ENCODE data around the gene CREBRF. TPM values are rescaled to one million over a fixed set of nuclear protein-coding genes. Genes with fewer than 3 reads are reported as not detected.

Gene CREBRF
- polyA plus RNA-seq, 3 donors, result 23.1 to 27.6 (median 23.6) TPM

- no peaks in the 10 kb centered on the region for H3K27me3 ChIP-seq (ENCODE audit: control insufficient read depth in 2 of 2, insufficient read depth in 2 of 2, low read length in 2 of 2)
- H2AFZ ChIP-seq (ENCODE audit: insufficient read depth, low read depth, low read length, poor library complexity, severe bottlenecking), result no peak overlapping the region
- WGBS (ENCODE audit: insufficient coverage), result no CpG with 5 or more reads among the region's 4 CpGs
- H3K9me3 ChIP-seq (replicated peaks in 1 of 2; ENCODE audit: control insufficient read depth in 1 of 2, insufficient read depth in 1 of 2, low read length in 2 of 2), result no peaks in the 10 kb centered on the region
- no peak overlapping the region for H3K9ac ChIP-seq (ENCODE audit: insufficient read depth, low read length, poor library complexity, severe bottlenecking)
- peak overlapping the region; percentile 63 to 70 for H3K27ac ChIP-seq (ENCODE audit: low read depth in 1 of 2, low read length in 2 of 2)
- H3K9me3 Mint-ChIP-seq, result peaks cover 0 to 6% (median 0%) of the 10 kb centered on the region in 7 donors
- peaks cover 0 to 2% (median 0%) of the 10 kb centered on the region in 3 donors for H3K27me3 Mint-ChIP-seq (ENCODE audit: low read depth in 3 of 3)
- peaks cover 81% of the 10 kb centered on the region for H4K20me1 ChIP-seq (ENCODE audit: insufficient read depth, low read length)
- TF ChIP-seq CTCF (IDR thresholded peaks at IDR 0.05), result no peak
- H3K4me3 ChIP-seq (replicated peaks in 1 of 3; ENCODE audit: low read depth in 2 of 3, low read length in 3 of 3), result peak overlapping the region in 1 of 3 experiments; percentile 23
- DNase-seq, result peak; percentile 39 to 78 (median 61)
- peaks cover 66% of the 10 kb centered on the region for H3K4me1 Mint-ChIP-seq
- H3K79me2 ChIP-seq (ENCODE audit: insufficient read depth, low read length), result peaks cover 100% of the 10 kb centered on the region
- H3K36me3 Mint-ChIP-seq, result peaks cover 31 to 46% of the 10 kb centered on the region in 2 donors
- H3K27ac Mint-ChIP-seq, result peak overlapping the region; percentile 86 to 96 (median 90)
- H3K4me3 Mint-ChIP-seq, result peak overlapping the region in 1 of 2 donors; percentile 47
- intact Hi-C loops (cut with micrococcal nuclease), result no loop called here
- H3K4me2 ChIP-seq (replicated peaks; ENCODE audit: extremely low read depth, low read length, poor library complexity, severe bottlenecking), result peak overlapping the region; percentile 49
- peaks cover 17 to 33% of the 10 kb centered on the region in 2 donors for H3K36me3 ChIP-seq (replicated peaks in 1 of 2; ENCODE audit: control insufficient read depth in 1 of 2, insufficient read depth in 2 of 2, low read length in 2 of 2)
- H3K4me1 ChIP-seq (ENCODE audit: control insufficient read depth in 1 of 2, insufficient read depth in 2 of 2, low read length in 2 of 2), result peaks cover 61 to 63% of the 10 kb centered on the region in 2 donors
Measured at GRCh38 chr5:173018358-173018757, 37.8 kb upstream of the CREBRF start.

- Histone ChIP-seq H3K4me1 (ENCODE audit: control insufficient read depth in 1 of 2, insufficient read depth in 2 of 2, low read length in 2 of 2) (peaks cover 43 to 45% of the 10 kb centered on the region in 2 donors), H3K79me2 (ENCODE audit: insufficient read depth, low read length) (peaks cover 100% of the 10 kb centered on the region), H3K9me3 (replicated peaks in 1 of 2; ENCODE audit: control insufficient read depth in 1 of 2, insufficient read depth in 1 of 2, low read length in 2 of 2) (no peaks in the 10 kb centered on the region), H3K9ac (ENCODE audit: insufficient read depth, low read length, poor library complexity, severe bottlenecking) (no peak overlapping the region), H2AFZ (ENCODE audit: insufficient read depth, low read depth, low read length, poor library complexity, severe bottlenecking) (no peak overlapping the region), H3K36me3 (replicated peaks in 1 of 2; ENCODE audit: control insufficient read depth in 1 of 2, insufficient read depth in 2 of 2, low read length in 2 of 2) (peaks cover 17 to 39% of the 10 kb centered on the region in 2 donors), H3K27me3 (ENCODE audit: control insufficient read depth in 2 of 2, insufficient read depth in 2 of 2, low read length in 2 of 2) (no peaks in the 10 kb centered on the region), H3K27ac (ENCODE audit: low read depth in 1 of 2, low read length in 2 of 2) (peak overlapping the region in 1 of 2 donors; percentile 63), H4K20me1 (ENCODE audit: insufficient read depth, low read length) (peaks cover 84% of the 10 kb centered on the region), H3K4me3 (replicated peaks in 1 of 3; ENCODE audit: low read depth in 2 of 3, low read length in 3 of 3) (no peak overlapping the region), H3K4me2 (replicated peaks; ENCODE audit: extremely low read depth, low read length, poor library complexity, severe bottlenecking) (no peak overlapping the region)
- Mint-ChIP-seq H3K4me3 (no peak overlapping the region), H3K9me3 (peaks cover 0 to 9% (median 3%) of the 10 kb centered on the region in 7 donors), H3K4me1 (peaks cover 59% of the 10 kb centered on the region), H3K27me3 (ENCODE audit: low read depth in 3 of 3) (peaks cover 0 to 3% (median 0%) of the 10 kb centered on the region in 3 donors), H3K27ac (peak overlapping the region in 3 of 7 donors; percentile 3 to 54 (median 14)), H3K36me3 (peaks cover 37 to 58% of the 10 kb centered on the region in 2 donors)
- no peak for DNase-seq
- no peak for TF ChIP-seq CTCF (IDR thresholded peaks at IDR 0.05)
- intact Hi-C loops (cut with micrococcal nuclease), result no loop called here
- 80% methylated on average over 1 of the region's 5 CpGs for WGBS (ENCODE audit: insufficient coverage)
Measured at GRCh38 chr5:173020154-173020581, 36.0 kb upstream of the CREBRF start.

All from CD14-positive monocyte (primary cell).